Stimulated activated memory B cell treated with anti-CD40 and anti-IgM and Interleukin-4, amounts not matched to agents 10 μg/mL and 1 μg/mL and 100 μg/mL, for 72 hours (primary cell): ENCODE data around the gene ZXDB.
"Not testable (repeated sequence)": the region's sequence is repeated elsewhere in the genome, so short reads cannot be mapped to it uniquely, and the experiment has no call there.

Experiments
- ATAC-seq: fragments of 150-1000 bp; cut with Tn5 transposase; 2 replicates; pipeline ENCODE4 v1.10.0; 2021
- H3K27ac Mint-ChIP-seq: one replicate; pipeline ENCODE4 v1.8.0; 2022; ENCODE audit warnings: mild to moderate bottlenecking, mixed read lengths
- H3K27me3 Mint-ChIP-seq: one replicate; pipeline ENCODE4 v1.8.0; 2022; ENCODE audit warnings: mixed read lengths
- H3K36me3 Mint-ChIP-seq: one replicate; pipeline ENCODE4 v1.8.0; 2022; ENCODE audit warnings: mixed read lengths
- H3K4me1 Mint-ChIP-seq: one replicate; pipeline ENCODE4 v1.8.0; 2022; ENCODE audit warnings: mixed read lengths
- H3K4me3 Mint-ChIP-seq: one replicate; pipeline ENCODE4 v1.8.0; 2022; ENCODE audit warnings: mild to moderate bottlenecking, moderate library complexity, mixed read lengths
- H3K9me3 Mint-ChIP-seq: one replicate; pipeline ENCODE4 v1.8.0; 2022; ENCODE audit warnings: mixed read lengths

ZXDB gene

DNA sequence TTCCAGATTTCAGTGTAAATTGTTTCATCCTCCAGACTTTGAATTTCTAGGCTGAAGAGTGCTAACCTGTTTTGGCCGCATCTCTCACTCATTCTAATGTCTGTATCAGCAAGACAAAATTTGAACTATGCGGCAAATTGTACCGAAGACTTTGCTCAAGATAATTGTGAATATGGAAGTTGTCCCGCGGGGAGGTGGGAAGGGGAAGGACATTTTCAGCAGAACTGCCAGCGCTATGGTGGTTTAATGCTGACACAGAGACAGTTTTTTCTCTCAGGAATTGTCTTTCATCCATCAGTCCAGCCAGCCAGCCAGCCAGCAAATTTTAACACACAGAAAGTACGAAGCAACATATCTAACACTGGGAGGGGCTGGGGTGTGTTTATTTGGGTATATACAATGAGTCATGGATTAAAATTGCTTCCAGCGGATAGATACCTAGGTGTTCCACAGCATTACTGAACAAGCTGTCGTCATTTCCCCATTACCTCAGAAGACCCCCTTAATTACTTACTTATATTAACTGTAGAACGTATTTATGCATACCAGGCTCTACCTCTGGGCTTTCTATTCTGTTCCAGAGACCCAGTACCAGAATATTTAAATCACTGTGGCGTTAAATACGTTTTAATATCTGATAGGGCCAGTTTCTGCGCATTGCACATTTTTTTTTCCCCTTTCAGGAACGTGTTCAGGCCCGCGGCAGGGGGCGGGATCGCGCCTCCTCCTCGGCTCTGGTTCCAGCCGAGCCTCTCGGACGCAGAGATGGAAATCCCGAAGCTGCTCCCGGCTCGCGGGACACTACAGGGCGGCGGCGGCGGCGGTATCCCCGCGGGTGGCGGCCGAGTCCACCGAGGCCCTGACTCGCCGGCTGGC is at the start of gene ZXDB:
TSS of gene ZXDB (plus strand) at position 728 of the 876 bp plus-strand sequence. CDS start at position 766, 38 bp downstream.
- peak; percentile 78 for ATAC-seq
- H3K4me1 Mint-ChIP-seq = peaks cover 26% of the 10 kb centered on the region
- H3K9me3 Mint-ChIP-seq, H3K27me3 Mint-ChIP-seq: not testable (repeated sequence)
- H3K27ac Mint-ChIP-seq = peak within 1 kb of the TSS; percentile 87
- peak within 1 kb of the TSS; percentile 81 for H3K4me3 Mint-ChIP-seq
- H3K36me3 Mint-ChIP-seq = peaks cover 19% of the 10 kb centered on the region

DNA sequence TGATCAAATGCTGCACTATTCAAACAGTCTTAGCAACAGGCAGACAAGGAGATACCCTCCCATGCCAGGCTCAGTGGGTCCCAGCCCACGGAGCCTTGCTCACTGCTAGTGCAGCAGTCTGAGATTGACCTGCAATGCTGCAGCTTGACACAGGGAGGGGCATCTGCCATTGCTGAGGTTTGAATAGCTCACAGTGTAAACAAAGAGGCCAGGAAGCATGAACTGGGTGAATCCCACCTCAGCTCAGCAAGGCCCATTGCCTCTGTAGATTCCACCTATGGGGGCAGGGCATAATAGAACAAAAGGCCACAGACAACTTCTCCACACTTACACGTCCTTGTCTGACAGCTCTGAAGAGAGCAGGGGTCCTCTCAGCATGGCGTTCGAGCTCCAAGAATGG is 26.6 kb upstream of the ZXDB start:
- no peak overlapping the region for H3K4me3 Mint-ChIP-seq
- no peaks in the 10 kb centered on the region for H3K36me3 Mint-ChIP-seq
- H3K27ac Mint-ChIP-seq = no peak overlapping the region
- peaks cover 2% of the 10 kb centered on the region for H3K9me3 Mint-ChIP-seq
- no peaks in the 10 kb centered on the region for H3K4me1 Mint-ChIP-seq
- peaks cover 6% of the 10 kb centered on the region for H3K27me3 Mint-ChIP-seq
- ATAC-seq = no peak

DNA sequence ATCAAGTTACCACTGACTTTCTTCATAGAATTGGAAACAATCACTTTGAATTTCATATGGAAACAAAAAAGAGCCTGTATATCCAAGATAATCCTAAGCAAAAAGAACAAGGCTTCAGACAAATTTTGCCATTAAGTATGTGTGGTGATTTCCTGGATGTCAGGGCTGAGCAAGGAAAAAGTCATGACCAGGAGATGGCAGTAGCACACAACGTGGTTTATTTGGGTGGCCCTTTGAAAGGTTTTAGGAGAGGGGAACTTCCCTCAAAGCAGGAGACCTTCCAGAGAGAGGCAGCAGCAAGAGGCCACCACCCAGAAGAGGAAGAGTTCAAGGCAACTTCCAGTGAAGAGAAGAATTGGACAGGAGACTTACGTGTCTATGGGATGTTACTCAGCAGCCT is 18.1 kb upstream of the ZXDB start:
- H3K27ac Mint-ChIP-seq = no peak overlapping the region
- H3K4me1 Mint-ChIP-seq = peaks cover 6% of the 10 kb centered on the region

DNA sequence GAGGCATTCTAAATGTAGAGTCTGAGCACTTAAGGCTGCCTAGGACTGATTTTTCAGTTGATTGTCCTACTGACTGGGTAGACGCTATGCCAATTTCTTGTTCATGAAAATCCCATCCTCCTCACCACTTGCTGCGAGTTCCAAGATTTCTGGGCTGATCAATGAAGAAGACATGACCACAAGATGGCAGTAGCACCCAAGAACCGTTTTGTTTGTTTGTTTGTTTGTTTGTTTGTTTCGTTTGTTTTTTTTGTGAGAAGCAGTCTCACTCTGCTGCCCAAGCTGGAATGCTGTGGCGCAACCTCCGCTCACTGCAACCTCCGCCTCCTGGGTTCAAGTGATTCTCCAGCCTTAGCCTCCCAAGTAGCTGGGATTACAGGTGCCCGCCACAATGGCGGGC is 8.9 kb upstream of the ZXDB start:
- H3K9me3 Mint-ChIP-seq, ATAC-seq, H3K36me3 Mint-ChIP-seq, H3K27ac Mint-ChIP-seq, H3K4me3 Mint-ChIP-seq, H3K27me3 Mint-ChIP-seq, H3K4me1 Mint-ChIP-seq: not testable (repeated sequence)

More for the DNA sequence above, 18.1 kb upstream of the ZXDB start:
- Mint-ChIP-seq H3K9me3 (no peaks in the 10 kb centered on the region), H3K36me3 (no peaks in the 10 kb centered on the region), H3K27me3 (no peaks in the 10 kb centered on the region), H3K4me3 (no peak overlapping the region)
- no peak for ATAC-seq

DNA sequence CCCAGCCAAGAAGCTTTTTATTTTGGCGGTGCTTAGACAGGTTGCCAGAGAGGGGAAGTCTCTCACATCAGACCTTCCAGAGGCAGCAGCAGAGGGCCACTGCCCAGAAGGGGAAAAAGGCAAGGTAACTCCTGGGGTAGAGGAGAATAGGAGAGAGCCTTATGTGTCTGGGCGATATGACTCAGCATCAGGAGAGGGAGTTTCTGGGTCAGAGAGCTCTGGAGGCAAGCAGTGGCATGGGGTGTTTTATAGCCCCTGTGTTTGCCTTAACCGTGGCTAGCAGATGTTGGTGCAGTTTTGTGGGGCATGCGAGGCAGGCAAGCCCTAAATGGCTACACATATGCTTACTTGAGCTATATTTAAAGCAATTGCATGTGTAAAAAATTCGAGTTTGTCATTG is 8.3 kb upstream of the ZXDB start:
- Mint-ChIP-seq H3K4me3 (no peak overlapping the region), H3K9me3 (no peaks in the 10 kb centered on the region), H3K27me3 (no peaks in the 10 kb centered on the region), H3K27ac (no peak overlapping the region), H3K36me3 (no peaks in the 10 kb centered on the region), H3K4me1 (peaks cover 6% of the 10 kb centered on the region)
- ATAC-seq = no peak

DNA sequence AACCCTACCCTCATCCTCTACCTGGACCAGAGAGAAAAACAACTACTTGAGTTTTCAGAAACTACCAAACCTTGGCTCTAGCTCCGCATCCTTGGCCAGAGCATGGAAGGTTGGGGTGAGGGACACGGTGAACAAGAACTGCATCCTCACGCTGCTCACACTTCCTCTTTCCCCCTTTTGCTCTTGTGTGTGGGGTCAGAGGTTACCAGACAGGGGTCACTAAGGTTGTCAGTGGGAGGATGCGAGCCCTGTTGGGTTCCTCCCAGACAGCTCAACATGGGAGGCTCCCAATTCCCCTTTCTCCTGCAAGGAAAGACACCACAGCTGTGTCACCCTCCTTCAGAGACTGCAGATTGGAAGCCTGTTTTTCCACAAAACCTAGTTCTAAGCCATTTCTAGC is 5.5 kb upstream of the ZXDB start:
- H3K4me3 Mint-ChIP-seq = no peak overlapping the region
- no peaks in the 10 kb centered on the region for H3K27me3 Mint-ChIP-seq
- peaks cover 6% of the 10 kb centered on the region for H3K4me1 Mint-ChIP-seq
- no peaks in the 10 kb centered on the region for H3K9me3 Mint-ChIP-seq
- no peak overlapping the region for H3K27ac Mint-ChIP-seq
- no peaks in the 10 kb centered on the region for H3K36me3 Mint-ChIP-seq
- ATAC-seq = no peak

DNA sequence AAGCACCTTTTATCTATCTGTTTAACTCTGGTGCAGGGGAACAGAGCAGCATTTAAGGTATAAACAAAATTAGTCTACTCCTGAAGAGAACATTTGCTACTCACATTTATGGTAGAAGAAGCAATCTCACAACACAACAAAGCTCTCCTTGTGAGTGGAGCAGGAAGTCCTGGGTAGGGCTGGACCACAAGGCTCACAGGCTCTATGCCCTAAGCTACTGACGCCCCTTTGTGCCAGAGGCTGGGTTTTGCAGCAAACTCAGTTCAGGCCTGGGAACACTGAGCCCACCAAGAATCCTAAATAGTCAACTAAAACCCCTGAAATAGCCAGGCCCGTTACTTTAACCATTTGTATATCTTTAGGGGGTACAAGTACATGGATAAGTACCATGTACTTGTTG is 4.7 kb upstream of the ZXDB start:
- H3K4me1 Mint-ChIP-seq = peaks cover 6% of the 10 kb centered on the region
- H3K4me3 Mint-ChIP-seq = no peak overlapping the region
- H3K9me3 Mint-ChIP-seq = no peaks in the 10 kb centered on the region
- ATAC-seq = no peak
- no peak overlapping the region for H3K27ac Mint-ChIP-seq
- H3K36me3 Mint-ChIP-seq = no peaks in the 10 kb centered on the region
- H3K27me3 Mint-ChIP-seq = no peaks in the 10 kb centered on the region

DNA sequence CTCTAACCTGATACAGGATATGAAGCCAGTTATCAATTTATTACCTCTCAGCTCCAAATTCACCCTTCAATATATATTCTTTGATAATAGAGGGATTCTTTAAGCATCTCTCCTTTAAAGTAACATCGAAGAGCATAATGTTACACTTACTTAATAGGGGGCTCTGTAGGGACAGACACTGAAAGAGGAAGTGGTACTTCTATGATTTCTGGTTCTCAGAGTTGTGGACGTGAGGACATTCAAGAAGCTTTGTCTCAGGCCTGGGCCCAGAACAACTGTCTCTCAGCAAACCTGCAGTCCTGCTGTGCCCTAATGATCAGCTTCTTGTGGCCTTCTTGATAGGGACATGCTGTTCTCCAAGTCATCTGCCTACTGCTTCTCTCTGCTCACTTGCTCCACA is 4.2 kb upstream of the ZXDB start:
- Mint-ChIP-seq H3K4me3 (no peak overlapping the region), H3K4me1 (peaks cover 6% of the 10 kb centered on the region), H3K27ac (no peak overlapping the region), H3K9me3 (no peaks in the 10 kb centered on the region), H3K27me3 (no peaks in the 10 kb centered on the region), H3K36me3 (no peaks in the 10 kb centered on the region)
- no peak for ATAC-seq

DNA sequence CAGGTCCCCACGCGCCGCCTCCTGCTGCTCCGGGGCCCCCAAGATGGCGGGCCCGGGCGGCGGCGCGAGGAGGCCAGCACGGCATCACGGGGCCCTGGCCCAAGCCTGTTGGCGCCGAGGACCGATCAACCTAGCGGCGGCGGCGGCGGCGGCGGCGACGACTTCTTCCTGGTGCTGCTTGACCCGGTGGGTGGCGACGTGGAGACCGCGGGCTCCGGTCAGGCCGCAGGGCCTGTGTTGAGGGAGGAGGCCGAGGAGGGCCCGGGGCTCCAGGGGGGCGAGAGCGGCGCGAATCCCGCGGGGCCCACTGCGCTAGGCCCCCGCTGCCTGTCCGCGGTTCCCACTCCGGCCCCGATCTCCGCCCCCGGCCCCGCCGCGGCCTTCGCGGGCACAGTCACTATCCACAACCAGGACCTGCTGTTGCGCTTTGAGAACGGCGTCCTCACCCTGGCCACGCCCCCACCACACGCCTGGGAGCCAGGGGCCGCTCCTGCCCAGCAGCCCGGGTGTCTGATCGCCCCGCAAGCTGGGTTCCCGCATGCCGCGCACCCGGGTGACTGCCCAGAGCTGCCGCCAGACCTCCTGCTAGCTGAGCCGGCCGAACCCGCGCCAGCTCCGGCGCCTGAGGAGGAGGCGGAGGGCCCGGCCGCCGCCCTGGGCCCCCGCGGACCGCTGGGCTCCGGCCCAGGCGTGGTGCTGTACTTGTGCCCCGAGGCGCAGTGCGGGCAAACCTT is 516 bp downstream of the ZXDB start:
- Mint-ChIP-seq H3K4me1 (peaks cover 29% of the 10 kb centered on the region), H3K4me3 (peak overlapping the region; percentile 66), H3K36me3 (peaks cover 23% of the 10 kb centered on the region), H3K27ac (peak overlapping the region; percentile 87)
- H3K27me3 Mint-ChIP-seq, H3K9me3 Mint-ChIP-seq: not testable (repeated sequence)
- ATAC-seq = peak; percentile 91

DNA sequence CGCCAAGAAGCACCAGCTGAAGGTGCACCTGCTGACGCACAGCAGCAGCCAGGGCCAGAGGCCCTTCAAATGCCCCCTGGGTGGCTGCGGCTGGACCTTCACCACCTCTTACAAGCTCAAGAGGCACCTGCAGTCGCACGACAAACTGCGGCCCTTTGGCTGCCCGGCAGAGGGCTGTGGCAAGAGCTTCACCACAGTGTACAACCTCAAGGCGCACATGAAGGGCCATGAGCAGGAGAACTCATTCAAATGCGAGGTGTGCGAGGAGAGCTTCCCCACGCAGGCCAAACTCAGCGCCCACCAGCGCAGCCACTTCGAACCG is 1.0 kb downstream of the ZXDB start:
- not testable (repeated sequence) for H3K27ac Mint-ChIP-seq, H3K27me3 Mint-ChIP-seq, H3K9me3 Mint-ChIP-seq
- ATAC-seq = peak; percentile 71
- peak overlapping the region; percentile 60 for H3K4me3 Mint-ChIP-seq
- H3K4me1 Mint-ChIP-seq = peaks cover 27% of the 10 kb centered on the region
- H3K36me3 Mint-ChIP-seq = peaks cover 23% of the 10 kb centered on the region

DNA sequence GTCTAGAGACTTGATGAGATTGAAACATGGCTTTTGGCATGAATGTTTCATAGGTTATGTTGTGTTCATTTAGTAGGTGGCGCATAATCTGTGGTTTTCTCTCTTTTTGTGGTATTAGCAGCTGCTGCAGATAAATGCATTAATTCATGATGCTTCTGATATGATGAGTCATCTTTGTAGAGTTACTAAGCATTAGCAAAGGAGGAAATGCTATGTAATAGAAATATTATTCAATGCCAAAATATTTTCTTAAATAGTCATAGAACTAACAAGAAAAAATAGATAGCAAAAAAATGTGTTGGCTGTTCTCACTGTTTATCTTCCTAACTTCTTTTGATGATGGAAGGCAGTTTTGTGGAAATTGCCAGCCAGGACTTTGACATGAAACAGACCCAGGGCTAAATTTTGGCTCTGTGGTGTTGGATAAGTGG is 3.6 kb downstream of the ZXDB start:
- H3K36me3 Mint-ChIP-seq = peaks cover 30% of the 10 kb centered on the region
- H3K9me3 Mint-ChIP-seq = no peaks in the 10 kb centered on the region
- no peak for ATAC-seq
- H3K4me3 Mint-ChIP-seq = peak overlapping the region; percentile 61
- H3K4me1 Mint-ChIP-seq = peaks cover 31% of the 10 kb centered on the region
- H3K27me3 Mint-ChIP-seq = no peaks in the 10 kb centered on the region
- H3K27ac Mint-ChIP-seq = no peak overlapping the region

DNA sequence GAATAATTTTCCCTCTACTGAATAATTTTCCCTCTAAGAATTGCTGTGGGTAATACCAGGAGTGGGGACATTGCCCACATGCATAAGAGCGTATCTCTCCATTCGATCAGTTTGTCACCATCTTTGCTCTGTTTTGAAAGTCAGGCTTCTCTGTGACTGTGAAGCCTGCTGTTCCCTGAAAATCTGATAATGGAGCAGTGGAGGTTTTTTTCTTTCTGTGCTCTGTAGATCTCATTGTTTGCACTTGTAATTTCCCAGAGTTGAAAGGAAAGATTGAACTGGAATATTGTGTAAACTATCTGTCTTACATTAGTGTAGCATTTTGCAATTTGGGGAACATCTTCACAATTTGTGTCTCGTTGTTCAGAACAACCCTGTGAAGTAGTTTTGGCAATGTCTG is 4.3 kb downstream of the ZXDB start:
- H3K9me3 Mint-ChIP-seq = no peaks in the 10 kb centered on the region
- peak overlapping the region; percentile 35 for H3K4me3 Mint-ChIP-seq
- peaks cover 30% of the 10 kb centered on the region for H3K36me3 Mint-ChIP-seq
- H3K27me3 Mint-ChIP-seq = no peaks in the 10 kb centered on the region
- H3K27ac Mint-ChIP-seq = no peak overlapping the region
- peaks cover 31% of the 10 kb centered on the region for H3K4me1 Mint-ChIP-seq
- ATAC-seq = no peak

DNA sequence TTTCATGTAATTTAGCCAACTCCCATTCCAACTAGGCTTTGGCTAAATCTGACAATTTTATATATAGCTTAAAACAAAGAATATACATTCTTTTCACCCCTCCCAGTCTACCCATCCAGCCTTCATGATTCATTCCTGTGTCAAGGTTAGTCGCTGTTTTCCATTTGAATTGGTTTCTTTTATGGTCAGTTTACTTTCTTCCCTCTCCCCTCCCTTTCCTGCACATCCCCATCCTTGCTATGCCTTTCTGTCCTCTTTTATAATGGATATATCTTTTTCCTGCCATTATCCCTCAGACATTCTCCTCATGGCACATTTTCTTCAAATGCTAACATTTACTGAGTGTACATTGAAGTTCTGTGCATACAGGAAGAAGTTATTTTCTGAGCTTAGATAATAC is 4.7 kb downstream of the ZXDB start:
- Mint-ChIP-seq H3K36me3 (peaks cover 30% of the 10 kb centered on the region), H3K9me3 (no peaks in the 10 kb centered on the region), H3K4me1 (peaks cover 31% of the 10 kb centered on the region), H3K27ac (no peak overlapping the region), H3K4me3 (peak overlapping the region; percentile 24), H3K27me3 (no peaks in the 10 kb centered on the region)
- ATAC-seq = no peak

DNA sequence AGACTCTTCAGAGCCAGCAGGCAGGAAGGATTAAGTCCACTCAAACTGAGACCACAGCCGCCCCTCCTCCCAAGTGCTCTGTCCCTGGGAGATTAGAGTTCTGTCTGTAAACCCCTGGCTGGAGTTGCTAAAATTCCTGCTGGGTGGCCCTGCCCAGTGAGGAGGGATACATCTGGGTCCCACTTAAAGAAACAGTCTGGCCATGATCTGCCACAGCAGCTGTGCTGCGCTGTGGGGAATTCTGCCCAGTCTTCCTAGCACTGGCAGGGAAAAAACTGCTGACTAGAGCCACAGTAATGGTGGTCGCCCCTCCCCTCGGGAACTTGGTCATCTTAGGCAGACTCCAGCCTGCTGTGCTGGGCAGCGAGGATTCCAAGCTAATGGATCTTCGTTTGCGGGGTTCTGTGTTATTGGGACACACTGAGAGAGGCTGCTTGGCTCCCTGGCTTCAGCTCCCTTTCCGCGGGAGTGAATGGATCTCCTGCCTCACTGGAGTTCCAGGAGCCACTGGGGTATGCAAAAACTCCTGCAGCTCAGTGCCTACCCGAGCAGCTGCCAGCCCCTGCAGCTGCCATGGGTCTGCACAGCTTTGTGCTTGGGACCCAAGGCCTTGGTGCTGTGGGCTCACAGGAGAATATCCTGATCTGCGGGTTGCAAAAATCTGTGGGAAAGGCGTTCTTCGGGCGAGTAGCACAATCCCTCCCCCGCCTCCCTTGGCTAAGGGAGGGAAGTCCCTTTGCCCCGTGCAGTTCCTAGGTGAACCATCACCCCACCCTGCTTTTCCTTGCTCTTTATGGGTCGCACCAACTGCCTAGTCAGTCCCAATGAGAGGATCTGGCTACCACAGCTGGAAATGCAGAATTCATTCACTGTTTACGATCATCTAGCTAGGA is 15.7 kb downstream of the ZXDB start:
- H3K4me1 Mint-ChIP-seq = no peaks in the 10 kb centered on the region
- ATAC-seq = no peak
- H3K4me3 Mint-ChIP-seq = no peak overlapping the region
- H3K36me3 Mint-ChIP-seq = peaks cover 28% of the 10 kb centered on the region
- H3K27ac Mint-ChIP-seq = no peak overlapping the region
- peaks cover 8% of the 10 kb centered on the region for H3K9me3 Mint-ChIP-seq
- no peaks in the 10 kb centered on the region for H3K27me3 Mint-ChIP-seq

DNA sequence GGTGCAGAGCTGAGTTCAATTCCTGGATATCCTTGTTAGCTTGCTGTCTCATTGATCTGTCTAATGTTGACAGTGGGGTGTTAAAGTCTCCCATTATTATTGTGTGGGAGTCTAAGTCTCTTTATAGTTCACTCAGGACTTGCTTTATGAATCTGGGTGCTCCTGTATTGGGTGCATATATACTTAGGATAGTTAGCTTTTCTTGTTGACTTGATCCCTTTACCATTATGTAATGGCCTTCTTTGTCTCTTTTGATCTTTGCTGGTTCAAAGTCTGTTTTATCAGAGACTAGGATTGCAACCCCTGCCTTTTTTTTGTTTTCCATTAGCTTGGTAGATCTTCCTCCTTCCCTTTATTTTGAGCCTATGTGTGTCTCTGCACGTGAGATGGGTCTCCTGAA is 21.5 kb downstream of the ZXDB start:
- not testable (repeated sequence) for H3K4me3 Mint-ChIP-seq, H3K27ac Mint-ChIP-seq, H3K4me1 Mint-ChIP-seq, H3K27me3 Mint-ChIP-seq, ATAC-seq
- H3K9me3 Mint-ChIP-seq = peaks cover 11% of the 10 kb centered on the region
- peaks cover 52% of the 10 kb centered on the region for H3K36me3 Mint-ChIP-seq
